GM11168 (cell line): ENCODE results near the gene HIC1.

Source experiments
- in situ Hi-C: fragments of 300-500 bp; cut with MboI; formaldehyde crosslinking; loops from one replicate; pipeline ENCODE4 v1.12.0; 2022; ENCODE audit warnings: low sequenced_read_pairs; ENCODE audit not compliant: unreplicated experiment

Gene HIC1

DNA sequence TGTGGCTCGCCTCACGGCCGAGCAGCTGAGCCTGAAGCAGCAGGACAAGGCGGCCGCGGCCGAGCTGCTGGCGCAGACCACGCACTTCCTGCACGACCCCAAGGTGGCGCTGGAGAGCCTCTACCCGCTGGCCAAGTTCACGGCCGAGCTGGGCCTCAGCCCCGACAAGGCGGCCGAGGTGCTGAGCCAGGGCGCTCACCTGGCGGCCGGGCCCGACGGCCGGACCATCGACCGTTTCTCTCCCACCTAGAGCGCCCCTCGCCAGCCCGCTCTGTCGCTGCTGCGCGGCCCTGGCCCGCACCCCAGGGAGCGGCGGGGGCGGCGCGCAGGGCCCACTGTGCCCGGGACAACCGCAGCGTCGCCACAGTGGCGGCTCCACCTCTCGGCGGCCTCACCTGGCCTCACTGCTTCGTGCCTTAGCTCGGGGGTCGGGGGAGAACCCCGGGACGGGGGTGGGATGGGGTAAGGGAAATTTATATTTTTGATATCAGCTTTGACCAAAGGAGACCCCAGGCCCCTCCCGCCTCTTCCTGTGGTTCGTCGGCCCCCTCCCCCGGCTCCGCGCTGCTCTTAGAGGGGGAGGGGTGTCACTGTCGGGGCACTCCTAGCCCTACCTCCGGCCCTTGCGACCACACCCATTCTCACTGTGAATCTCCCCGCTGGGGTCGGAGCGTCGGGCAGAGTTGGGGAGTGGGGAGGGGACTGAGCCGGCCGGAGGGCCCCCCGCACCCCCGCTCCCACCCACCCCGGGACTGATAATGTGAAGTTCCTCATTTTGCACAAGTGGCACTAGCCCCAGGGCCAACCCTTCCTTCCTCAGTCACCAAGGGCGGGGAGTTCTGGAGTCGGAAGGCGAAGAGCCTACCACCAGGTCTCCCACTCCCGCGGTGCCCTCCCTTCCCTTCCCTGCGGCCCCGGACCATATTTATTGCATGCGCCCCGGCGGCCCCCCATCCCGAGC, 4.0 kb downstream of the HIC1 start:
- in situ Hi-C loops: no loop called here

DNA sequence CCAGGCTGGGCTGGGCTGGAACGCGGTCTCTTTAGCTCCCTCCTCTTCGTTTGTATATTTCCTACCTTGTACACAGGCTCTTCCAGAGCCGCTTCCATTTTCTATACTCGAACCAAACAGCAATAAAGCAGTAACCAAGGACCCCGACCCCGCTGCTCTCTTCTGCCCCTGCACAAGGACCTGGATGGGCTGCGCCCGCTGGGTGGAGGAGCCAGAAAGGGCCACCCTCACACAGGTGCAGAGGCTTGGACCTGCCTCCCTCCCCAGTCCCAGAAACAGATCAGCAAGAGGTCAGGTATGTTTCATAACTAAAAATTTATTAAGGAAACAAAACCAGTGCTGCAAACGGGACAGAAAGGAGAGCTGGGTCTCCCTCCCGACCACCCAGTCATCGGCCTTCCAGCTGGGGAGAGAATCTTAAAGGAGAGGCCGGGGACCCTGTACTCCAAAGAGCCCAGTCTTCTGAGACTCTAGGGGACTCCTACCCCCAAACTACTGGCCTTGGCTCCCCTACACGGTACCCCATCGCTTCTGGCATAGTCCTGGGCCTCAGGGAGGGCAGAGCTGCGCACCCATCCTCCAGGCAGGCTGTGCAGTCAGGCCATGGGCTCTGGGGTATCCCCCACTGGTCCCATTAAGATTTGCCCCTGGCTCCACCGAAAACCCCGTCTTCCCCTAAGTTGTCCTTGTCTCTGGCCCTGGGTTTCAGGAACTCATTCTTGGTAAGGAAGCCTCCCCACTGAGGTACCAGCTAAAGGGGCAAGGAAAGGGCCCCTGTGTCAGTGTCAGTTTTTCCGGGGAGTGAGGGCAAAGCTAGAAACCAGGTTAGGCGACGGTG, 4.9 kb downstream of the HIC1 start:
- in situ Hi-C loops: no loop called here

- in situ Hi-C loops: no loop called here
Measured at GRCh38 chr17:2060385-2060658, 5.4 kb downstream of the HIC1 start.

GRCh38 chr17:2060681-2061440, 6.0 kb downstream of the HIC1 start:
- in situ Hi-C loops: no loop called here

- in situ Hi-C loops: no loop called here
Measured at GRCh38 chr17:2061441-2061958, 6.6 kb downstream of the HIC1 start.

GRCh38 chr17:2062571-2063183, 7.8 kb downstream of the HIC1 start:
- in situ Hi-C loops: no loop called here

DNA sequence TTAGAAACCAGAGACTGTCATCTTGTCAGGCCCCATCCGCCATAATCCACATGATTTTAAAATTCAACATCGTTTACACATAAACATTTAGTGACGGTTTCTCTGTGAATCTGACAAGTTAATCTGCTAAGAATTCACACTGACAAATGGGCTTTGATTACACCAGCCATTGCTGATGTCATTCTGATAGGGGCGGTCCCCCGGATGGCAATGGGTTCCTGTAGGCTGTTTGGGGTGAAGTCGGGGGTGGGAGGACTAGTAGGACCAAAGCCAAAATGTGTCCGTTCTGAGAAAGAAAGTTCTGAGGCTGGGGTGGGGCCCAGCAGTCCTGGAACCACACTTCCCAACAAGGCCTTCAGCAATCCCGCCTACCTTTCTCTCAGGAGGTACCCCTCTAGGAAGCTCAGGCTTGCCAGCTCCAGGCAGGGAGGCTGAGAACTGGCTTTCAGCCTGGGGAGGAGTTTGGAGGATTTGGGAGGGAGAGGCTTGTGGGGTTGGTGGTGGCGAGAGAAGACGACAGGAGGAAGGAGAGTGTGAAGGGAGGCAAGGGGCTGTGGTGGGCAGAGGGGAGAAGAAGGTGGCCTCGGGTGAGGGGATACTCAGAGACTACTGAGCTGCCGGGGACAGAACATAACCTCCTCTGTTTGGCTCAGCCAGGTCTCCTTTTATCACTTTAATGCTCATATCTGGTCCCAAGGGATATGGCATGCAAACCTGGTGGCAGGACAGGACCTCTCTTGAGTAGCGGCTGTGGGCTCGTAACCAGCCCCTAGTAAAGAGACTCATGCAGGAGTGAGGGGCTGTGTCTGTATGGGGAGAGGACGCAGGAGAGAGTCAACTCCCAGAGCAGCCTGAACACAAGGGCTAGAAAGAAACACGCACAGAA, 8.6 kb downstream of the HIC1 start:
- in situ Hi-C loops: no loop called here

GRCh38 chr17:2064147-2064489, 9.2 kb downstream of the HIC1 start:
- in situ Hi-C loops: no loop called here

- in situ Hi-C loops: no loop called here
Measured at GRCh38 chr17:2064520-2064971, 9.6 kb downstream of the HIC1 start.

DNA sequence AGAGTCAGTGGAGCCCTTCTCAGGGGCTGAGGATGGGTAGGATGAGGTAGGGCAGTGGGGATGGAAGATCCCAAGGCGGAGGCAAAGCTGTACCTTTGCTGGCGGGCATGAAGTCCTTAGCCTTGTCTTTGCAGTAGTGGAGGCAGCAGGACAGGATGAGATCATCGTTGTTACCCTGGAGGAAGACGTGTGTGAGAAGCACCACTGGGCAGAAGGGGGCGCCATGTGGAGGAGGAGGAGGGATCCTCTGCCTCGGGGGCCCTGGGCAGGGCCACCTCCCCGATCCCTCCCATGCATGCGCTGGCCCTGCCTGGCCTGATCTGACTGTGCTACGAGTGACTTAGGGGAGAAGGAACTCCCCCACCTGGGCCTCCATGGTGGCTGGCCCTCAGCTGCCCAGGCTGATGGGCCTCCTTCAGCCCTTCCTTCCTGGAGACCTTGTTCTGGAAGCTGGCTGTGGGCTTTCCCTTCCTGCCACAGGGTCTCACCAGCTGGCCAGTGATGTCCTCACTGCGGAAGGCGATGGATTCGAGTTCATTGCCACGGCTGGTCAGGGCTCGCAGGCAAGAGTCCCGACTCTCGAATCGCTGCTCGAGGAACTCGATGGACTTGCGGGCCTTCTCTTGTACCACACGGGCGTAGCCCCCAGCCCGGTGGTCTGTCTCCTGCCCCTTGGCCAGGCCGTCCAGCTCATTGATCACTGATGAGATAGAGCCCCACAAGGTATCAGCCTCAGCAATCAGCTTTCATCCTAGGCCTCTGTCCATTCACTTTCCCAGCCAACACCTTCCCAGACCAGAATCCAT, 10.3 kb downstream of the HIC1 start:
- in situ Hi-C loops: no loop called here

DNA sequence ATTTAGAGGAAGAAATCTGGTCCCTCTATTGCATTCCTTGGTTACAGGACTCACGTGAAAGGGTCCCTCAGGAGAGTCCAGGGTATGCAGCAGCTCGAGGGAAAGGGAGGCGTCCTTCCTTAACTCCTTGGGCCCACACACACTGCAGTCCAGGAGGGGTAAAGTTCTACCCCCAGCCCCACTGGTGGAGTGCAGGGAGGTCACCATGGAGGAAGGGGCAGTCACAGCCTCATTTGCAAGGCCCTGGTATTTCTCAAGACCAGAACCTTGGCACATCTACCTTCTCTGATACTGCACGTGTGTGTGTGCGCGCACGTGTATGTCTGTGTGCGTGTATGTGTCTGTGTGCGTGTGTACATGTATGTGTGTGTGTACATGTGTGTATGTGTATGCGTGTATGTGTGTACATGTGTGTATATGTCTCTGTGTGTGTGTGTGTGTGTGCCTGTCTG, 11.1 kb downstream of the HIC1 start:
- in situ Hi-C loops: no loop called here

- in situ Hi-C loops: no loop called here
Measured at GRCh38 chr17:2067048-2067561, 12.2 kb downstream of the HIC1 start.

- in situ Hi-C loops: no loop called here
Measured at GRCh38 chr17:2067608-2068024, 12.7 kb downstream of the HIC1 start.

DNA sequence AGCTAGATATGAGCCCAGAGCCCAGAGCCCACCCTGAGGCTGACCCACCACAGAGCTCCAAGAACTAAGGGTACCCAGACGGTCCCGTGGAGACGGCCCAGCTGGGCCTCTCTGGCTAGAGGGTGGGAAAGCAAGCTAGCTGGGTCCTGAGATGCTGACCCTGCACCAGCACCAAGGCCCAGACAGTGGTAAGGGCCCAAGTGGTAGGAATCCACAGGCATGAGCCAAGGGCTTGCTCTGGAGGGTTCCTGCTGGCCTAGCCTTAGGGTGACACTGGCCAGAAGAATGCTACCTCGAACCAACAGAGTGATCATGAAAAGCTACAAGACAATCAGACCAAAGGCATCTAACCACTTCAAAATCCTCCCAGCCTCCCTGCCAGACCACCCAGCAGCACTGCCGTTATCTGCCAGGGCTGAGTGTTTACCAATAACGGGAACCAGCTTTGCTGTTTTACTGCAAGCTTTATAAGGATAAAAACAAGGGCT, 13.2 kb downstream of the HIC1 start:
- in situ Hi-C loops: no loop called here

GRCh38 chr17:2068519-2069051, 13.7 kb downstream of the HIC1 start:
- in situ Hi-C loops: no loop called here

- in situ Hi-C loops: no loop called here
Measured at GRCh38 chr17:2070241-2071023, 15.5 kb downstream of the HIC1 start.

DNA sequence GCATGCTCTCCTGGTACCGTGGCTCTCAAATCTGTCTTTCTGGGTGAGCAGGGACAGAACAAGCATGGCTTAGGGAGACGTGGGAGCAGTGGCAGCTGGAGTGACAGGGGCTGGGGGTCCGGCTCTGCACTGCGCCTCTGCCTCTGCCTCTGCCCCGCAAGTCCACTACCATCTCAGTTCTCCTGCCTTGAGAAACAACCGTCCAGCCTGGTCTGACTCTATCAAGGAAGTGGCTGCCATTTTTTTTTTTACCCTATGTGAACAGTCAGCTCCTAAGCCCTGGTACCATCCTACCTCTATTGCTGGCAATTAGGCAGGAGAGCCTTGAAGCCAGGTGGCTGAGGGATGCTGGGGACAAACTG, 16.1 kb downstream of the HIC1 start:
- in situ Hi-C loops: no loop called here
